Keratinocyte (primary cell): ENCODE results near the gene GNG2. TPM values are rescaled to one million over a fixed set of nuclear protein-coding genes. Genes with fewer than 3 reads are reported as not detected.

Experiments
- DNase-seq: peaks from one replicate; pipeline ENCODE4 v3.0.0-alpha.2; 2011; ENCODE audit warnings: low read depth, missing footprints, low spot score
- FAIRE-seq: peaks from 2 replicates; lab custom pipeline; 2011; peaks lifted over from hg19 to GRCh38; lab: Jason Lieb, UNC
- H2AFZ ChIP-seq: 2 replicates; pipeline ENCODE4 v1.6.0; 2012; ENCODE audit warnings: low read length, control low read depth, inconsistent platforms; ENCODE audit not compliant: control insufficient read depth
- H3K27ac ChIP-seq: 2 replicates; pipeline ENCODE4 v1.5.1; 2011; ENCODE audit warnings: low read length; ENCODE audit not compliant: control insufficient read depth, insufficient read depth
- H3K27me3 ChIP-seq: 3 replicates; pipeline ENCODE4 v1.6.0; 2011; ENCODE audit warnings: low read length; ENCODE audit not compliant: control insufficient read depth, insufficient read depth; ENCODE audit errors: extremely low read depth
- H3K36me3 ChIP-seq, 2 experiments: 2 replicates in 1 of 2; 3 replicates in 1 of 2; pipeline ENCODE4 v1.5.1; 2011; ENCODE audit warnings: low read length in 2 of 2, mild to moderate bottlenecking in 1 of 2; ENCODE audit not compliant: control insufficient read depth in 2 of 2, insufficient read depth in 2 of 2; ENCODE audit errors: extremely low read depth in 1 of 2
- H3K4me1 ChIP-seq: 3 replicates; pipeline ENCODE4 v1.5.1; 2011; ENCODE audit warnings: low read length; ENCODE audit not compliant: control insufficient read depth, insufficient read depth; ENCODE audit errors: extremely low read depth
- H3K4me2 ChIP-seq: 3 replicates; pipeline ENCODE4 v1.6.0; 2011; ENCODE audit warnings: low read depth, low read length; ENCODE audit not compliant: control insufficient read depth, insufficient read depth; ENCODE audit errors: extremely low read depth
- H3K4me3 ChIP-seq, 3 experiments: fragments of 200-600 bp in 1 of 3; sonication (generic) in 1 of 3; 2 replicates in 2 of 3; 3 replicates in 1 of 3; pipeline ENCODE4 v1.5.1; 2011 to 2016; ENCODE audit warnings: low read length in 3 of 3, mild to moderate bottlenecking in 3 of 3, control low read depth in 2 of 3, inconsistent platforms in 1 of 3, low read depth in 1 of 3, mixed read lengths in 1 of 3, mixed run types in 1 of 3, moderate library complexity in 1 of 3; ENCODE audit not compliant: control insufficient read depth in 2 of 3, insufficient read depth in 2 of 3; ENCODE audit errors: extremely low read depth in 1 of 3
- H3K79me2 ChIP-seq: 2 replicates; pipeline ENCODE4 v1.6.0; 2012; ENCODE audit warnings: low read length; ENCODE audit not compliant: control insufficient read depth, insufficient read depth
- H3K9ac ChIP-seq: 3 replicates; pipeline ENCODE4 v1.6.0; 2011; ENCODE audit warnings: low read length; ENCODE audit not compliant: control insufficient read depth, insufficient read depth; ENCODE audit errors: extremely low read depth
- H3K9me1 ChIP-seq: 3 replicates; pipeline ENCODE4 v1.6.0; 2011; ENCODE audit warnings: low read length; ENCODE audit not compliant: control insufficient read depth, insufficient read depth; ENCODE audit errors: extremely low read depth
- H3K9me3 ChIP-seq: 2 replicates; pipeline ENCODE4 v1.5.1; 2012; ENCODE audit warnings: low read depth, low read length; ENCODE audit not compliant: control insufficient read depth
- H4K20me1 ChIP-seq: 3 replicates; pipeline ENCODE4 v1.6.0; 2011; ENCODE audit warnings: low read length; ENCODE audit not compliant: control insufficient read depth, insufficient read depth; ENCODE audit errors: extremely low read depth
- EZH2 ChIP-seq: IDR thresholded peaks from one replicate; pipeline ENCODE4 v1.6.1; 2012; ENCODE audit warnings: inconsistent platforms, mild to moderate bottlenecking, low read length, moderate library complexity
- dilution Hi-C: fragments of 300-500 bp; cut with MboI; formaldehyde crosslinking; loops from one replicate; pipeline ENCODE4 v1.7.0; 2020; ENCODE audit warnings: low sequenced_read_pairs; ENCODE audit not compliant: extremely low pct_ligation_motif_present
- polyA plus RNA-seq, 5 experiments: library from polyadenylated mRNA; depleted of rRNA in 3 of 5; stranded (reverse) in 3 of 5; stranded (forward) in 1 of 5; unstranded in 1 of 5; fragments of >200 nt; gene quantifications; 1 replicate in 1 of 5; 2 replicates in 3 of 5; 3 replicates in 1 of 5; pipeline versions ENCODE4 v1.2.1 to v1.2.3, GENCODE V29; 2011 to 2012; ENCODE audit warnings: missing spikeins in 2 of 5, low read depth in 1 of 5, low replicate concordance in 1 of 5
- TF ChIP-seq, protein P1 (sequence below), 3 experiments: IDR thresholded peaks in 1 of 3; conservative IDR thresholded peaks in 1 of 3; optimal IDR thresholded peaks in 1 of 3; 2 replicates in 2 of 3; 3 replicates in 1 of 3; pipeline versions ENCODE3 to v1.5.1; 2011; ENCODE audit warnings: low read length in 3 of 3, mild to moderate bottlenecking in 3 of 3, moderate library complexity in 2 of 3, control low read depth in 1 of 3, inconsistent platforms in 1 of 3; ENCODE audit not compliant: insufficient read depth in 2 of 3; ENCODE audit errors: extremely low read depth in 1 of 3

GNG2 gene
- polyA plus RNA-seq, 1 donor (not counting 4 experiments of a cell fraction or from before 2014, with no cell fraction given): 0.28 TPM

GRCh38 chr14:51908086-51908485 is 47.7 kb downstream of the GNG2 start:
- Histone ChIP-seq H4K20me1 (no peaks in the 10 kb centered on the region), H3K9ac (no peak overlapping the region), H3K27me3 (no peaks in the 10 kb centered on the region), H3K9me1 (no peaks in the 10 kb centered on the region), H3K36me3 (no peaks in the 10 kb centered on the region), H3K9me3 (no peaks in the 10 kb centered on the region), H2AFZ (no peak overlapping the region), H3K4me2 (no peak overlapping the region), H3K4me1 (peaks cover 3% of the 10 kb centered on the region), H3K27ac (no peak overlapping the region), H3K79me2 (no peaks in the 10 kb centered on the region), H3K4me3 (no peak overlapping the region)
- dilution Hi-C loops: no loop called here
- DNase-seq: no peak
- TF ChIP-seq EZH2: no peak
- TF ChIP-seq, protein P1, sequence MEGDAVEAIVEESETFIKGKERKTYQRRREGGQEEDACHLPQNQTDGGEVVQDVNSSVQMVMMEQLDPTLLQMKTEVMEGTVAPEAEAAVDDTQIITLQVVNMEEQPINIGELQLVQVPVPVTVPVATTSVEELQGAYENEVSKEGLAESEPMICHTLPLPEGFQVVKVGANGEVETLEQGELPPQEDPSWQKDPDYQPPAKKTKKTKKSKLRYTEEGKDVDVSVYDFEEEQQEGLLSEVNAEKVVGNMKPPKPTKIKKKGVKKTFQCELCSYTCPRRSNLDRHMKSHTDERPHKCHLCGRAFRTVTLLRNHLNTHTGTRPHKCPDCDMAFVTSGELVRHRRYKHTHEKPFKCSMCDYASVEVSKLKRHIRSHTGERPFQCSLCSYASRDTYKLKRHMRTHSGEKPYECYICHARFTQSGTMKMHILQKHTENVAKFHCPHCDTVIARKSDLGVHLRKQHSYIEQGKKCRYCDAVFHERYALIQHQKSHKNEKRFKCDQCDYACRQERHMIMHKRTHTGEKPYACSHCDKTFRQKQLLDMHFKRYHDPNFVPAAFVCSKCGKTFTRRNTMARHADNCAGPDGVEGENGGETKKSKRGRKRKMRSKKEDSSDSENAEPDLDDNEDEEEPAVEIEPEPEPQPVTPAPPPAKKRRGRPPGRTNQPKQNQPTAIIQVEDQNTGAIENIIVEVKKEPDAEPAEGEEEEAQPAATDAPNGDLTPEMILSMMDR (optimal IDR thresholded peaks at IDR 0.05 in 1 of 3, IDR thresholded peaks at IDR 0.05 in 1 of 3, conservative IDR thresholded peaks at IDR 0.05 in 1 of 3; ENCODE audit: extremely low read depth in 1 of 3, insufficient read depth in 2 of 3, low read length in 3 of 3): no peak
- FAIRE-seq: no peak

- Histone ChIP-seq H3K4me1 (no peaks in the 10 kb centered on the region), H3K36me3 (no peaks in the 10 kb centered on the region), H3K4me3 (no peak overlapping the region), H3K27me3 (no peaks in the 10 kb centered on the region), H3K9me3 (no peaks in the 10 kb centered on the region), H4K20me1 (no peaks in the 10 kb centered on the region), H2AFZ (no peak overlapping the region), H3K9me1 (no peaks in the 10 kb centered on the region), H3K79me2 (no peaks in the 10 kb centered on the region), H3K9ac (no peak overlapping the region), H3K27ac (no peak overlapping the region), H3K4me2 (no peak overlapping the region)
- no peak for DNase-seq
- dilution Hi-C loops: no loop called here
- FAIRE-seq: no peak
- TF ChIP-seq, protein P1 (optimal IDR thresholded peaks at IDR 0.05 in 1 of 3, IDR thresholded peaks at IDR 0.05 in 1 of 3, conservative IDR thresholded peaks at IDR 0.05 in 1 of 3; ENCODE audit: extremely low read depth in 1 of 3, insufficient read depth in 2 of 3, low read length in 3 of 3): no peak
- TF ChIP-seq EZH2: no peak
Observed at GRCh38 chr14:51912112-51912786, 51.8 kb downstream of the GNG2 start.
